Ovary (tissue), 3 donors: ENCODE results near the gene NFKBIZ.

Experiments
- CTCF ChIP-seq, 3 donors: fragments of 450-650 bp in 2 of 3; fragments of 200-600 bp in 1 of 3; IDR thresholded peaks; one replicate each; pipeline versions ENCODE4 v1.5.1 to v1.8.0; 2016 to 2022; ENCODE audit warnings: antibody characterized with exemption in 3 of 3, mild to moderate bottlenecking in 1 of 3
- EP300 ChIP-seq: sonication (generic); formaldehyde crosslinking; IDR thresholded peaks from one replicate; pipeline ENCODE4 v1.6.1; 2017; ENCODE audit warnings: antibody characterized with exemption
- POLR2A ChIP-seq: fragments of 450-650 bp; IDR thresholded peaks from one replicate; pipeline ENCODE4 v1.6.1; 2017; ENCODE audit warnings: antibody characterized with exemption, mild to moderate bottlenecking, moderate library complexity
- donor health status: DM: no; HTN: no; CAD: no.

GRCh38 chr3:101811875-101812274 lies 37.4 kb upstream of the NFKBIZ start:
- TF ChIP-seq CTCF (IDR thresholded peaks at IDR 0.05) (no peak), EP300 (no peak), POLR2A (no peak)
